Measurements from ENCODE around the gene KLF13.

Gene KLF13

DNA sequence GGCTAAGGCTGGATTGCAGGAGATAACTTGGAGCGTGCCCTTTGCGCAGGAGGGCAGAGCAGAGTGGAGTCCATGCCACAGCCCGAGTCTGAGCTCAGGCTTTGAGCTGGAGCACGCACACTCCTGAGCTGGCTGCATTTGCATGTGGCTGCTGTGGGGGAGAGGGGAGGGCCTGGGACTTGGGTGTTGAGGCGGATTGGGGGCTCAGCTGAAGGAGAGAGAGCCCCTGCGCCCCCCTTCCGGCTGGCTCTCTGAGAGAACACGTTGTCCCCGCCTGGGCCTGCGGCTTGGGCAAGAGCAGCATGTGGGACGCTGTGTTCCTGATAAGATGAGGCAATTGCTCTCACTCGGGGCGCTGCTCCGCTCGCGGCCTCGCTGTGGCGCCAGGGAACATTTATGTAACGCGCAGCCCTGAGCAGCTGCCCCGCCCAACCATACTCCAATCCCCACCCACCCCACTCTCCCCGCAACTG is 39.1 kb downstream of the KLF13 start:
- DNase-seq, result peak; percentile 90

DNA sequence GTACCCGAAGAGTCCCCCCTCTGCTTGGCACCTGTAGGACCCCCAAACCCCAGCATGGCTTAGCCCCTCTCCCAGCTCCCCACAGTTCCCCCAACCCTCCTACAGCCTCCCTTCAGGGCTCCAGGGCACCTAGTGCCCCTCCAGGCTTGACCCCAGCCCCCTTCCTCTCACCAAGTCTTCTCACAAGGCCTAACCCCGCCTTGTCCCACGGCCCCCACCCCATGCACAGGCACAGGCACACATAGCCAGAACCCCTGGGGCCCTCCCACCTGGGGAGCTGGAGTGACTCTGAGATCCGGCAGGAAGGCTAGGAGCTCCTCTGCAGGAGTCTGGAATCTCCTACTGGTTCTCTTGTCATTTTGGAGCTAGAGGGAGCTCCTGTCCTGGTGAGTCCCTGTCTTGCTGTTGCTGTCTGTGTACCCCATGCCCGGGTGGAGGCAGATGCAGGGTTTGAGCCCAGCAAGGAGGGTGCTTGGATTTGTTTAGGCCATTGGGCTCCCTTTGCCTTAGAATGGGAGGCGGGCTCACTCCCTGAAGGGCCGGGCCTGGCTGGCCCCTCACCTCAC is 39.6 kb downstream of the KLF13 start:
- no peak for DNase-seq

DNA sequence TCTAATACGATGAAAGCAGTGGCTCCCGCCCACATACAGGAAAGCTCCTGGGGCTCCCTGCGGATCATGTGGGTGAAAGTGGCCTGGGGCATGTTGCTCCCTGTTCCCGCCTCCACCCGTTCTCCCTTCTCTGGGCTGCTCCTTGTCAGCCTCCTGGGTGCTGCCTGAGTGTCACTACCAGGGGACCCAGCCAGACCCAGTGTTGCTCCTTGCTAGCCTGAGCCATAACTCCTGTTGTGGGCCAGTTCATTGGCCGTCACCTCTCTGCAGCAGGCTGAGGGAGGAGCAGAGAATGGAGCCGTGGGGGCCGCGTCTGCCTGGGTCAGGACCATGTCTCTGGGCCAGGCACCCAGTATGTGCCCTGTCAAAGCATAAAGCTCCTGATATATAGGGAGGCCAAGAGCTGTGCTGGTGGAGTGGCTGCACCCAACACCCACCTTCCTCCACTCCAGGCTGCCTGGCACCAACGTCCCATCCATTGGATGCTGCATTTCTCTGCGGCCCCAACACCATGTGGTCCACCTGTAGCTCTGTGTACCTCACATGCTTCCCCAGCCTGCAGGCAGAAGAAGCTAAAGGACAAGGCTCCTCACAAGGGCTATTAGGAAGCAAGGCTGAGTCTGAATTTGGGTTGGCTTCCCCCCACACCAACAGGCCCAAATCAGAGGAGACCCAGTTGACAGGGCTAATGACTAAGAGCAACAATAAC is 40.5 kb downstream of the KLF13 start:
- no peak for DNase-seq

DNA sequence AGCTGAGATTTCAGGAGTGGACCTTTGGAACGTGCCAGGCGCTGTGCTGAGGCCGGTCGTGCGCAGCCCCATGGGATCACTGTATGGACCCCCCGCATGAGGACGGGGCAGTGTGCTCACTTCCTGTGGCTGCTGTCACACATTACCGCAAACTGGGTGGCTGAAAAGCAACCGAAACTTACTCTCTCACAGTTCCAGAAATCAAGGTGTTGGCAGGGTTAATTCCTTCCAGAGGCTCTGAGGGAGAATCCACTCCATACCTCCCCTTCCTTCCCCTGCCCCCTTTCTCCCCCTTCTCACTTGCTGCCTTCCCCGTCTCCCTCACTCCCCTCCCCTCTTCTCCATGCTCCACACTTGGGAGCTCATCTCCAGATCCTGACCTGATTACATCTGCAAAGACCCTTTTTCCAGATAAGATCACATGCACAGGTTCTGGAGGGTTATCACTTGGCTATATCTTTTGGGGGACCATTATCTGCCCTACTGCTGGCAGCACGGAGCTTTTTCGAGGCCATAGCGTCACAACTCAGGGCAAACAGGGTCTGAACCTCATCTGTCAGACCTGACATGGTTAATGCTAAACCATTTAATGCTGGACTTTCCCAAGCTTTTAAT is 41.2 kb downstream of the KLF13 start:
- DNase-seq, result peak; percentile 69

DNA sequence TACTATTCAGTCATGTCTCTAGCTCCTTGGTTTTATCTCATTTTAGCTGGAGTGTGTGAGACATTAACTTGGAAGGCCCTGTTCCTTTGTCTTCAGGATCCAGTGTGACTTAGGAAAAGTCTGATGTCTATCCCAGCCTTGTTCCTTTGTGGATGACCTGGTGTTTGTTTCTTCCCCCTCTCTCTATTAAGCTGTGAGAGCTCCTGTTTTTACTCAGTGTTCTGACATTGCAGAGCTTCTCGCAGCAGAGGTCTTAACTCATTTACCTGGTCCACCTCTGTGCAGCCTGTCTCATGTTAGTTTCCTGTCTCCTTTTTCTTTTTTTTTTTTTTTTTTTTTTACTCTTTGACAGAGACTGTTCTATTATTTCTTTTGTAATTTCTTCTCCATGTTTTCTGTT is 43.1 kb downstream of the KLF13 start:
- no peak for DNase-seq

DNA sequence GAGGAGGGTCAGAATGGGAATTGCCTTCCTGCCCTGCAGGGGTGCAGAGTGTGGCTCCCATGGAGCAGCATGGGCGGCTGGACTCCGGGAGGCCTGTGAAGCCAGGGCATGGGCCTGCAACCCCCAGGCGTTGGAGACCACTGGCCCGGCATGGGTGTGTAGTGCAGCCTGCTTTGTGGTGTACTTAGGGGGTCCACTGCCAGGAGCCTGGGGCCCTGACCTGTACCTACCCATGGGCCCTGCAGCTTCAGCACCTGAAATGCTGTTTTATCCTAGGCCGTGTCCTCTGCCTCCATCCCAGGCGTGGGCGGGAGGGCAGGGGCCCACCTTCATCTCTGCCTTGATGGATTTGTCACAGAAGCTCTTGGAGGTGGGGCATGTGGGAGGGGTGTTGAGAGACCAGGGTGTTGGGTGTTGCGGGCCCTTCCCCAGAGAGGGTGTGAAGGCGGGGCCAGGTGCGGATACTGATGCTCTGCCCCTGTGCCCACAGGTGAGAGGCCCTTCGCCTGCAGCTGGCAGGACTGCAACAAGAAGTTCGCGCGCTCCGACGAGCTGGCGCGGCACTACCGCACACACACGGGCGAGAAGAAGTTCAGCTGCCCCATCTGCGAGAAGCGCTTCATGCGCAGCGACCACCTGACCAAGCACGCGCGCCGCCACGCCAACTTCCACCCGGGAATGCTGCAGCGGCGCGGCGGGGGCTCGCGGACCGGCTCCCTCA is 45.0 kb downstream of the KLF13 start:
- DNase-seq, result no peak

DNA sequence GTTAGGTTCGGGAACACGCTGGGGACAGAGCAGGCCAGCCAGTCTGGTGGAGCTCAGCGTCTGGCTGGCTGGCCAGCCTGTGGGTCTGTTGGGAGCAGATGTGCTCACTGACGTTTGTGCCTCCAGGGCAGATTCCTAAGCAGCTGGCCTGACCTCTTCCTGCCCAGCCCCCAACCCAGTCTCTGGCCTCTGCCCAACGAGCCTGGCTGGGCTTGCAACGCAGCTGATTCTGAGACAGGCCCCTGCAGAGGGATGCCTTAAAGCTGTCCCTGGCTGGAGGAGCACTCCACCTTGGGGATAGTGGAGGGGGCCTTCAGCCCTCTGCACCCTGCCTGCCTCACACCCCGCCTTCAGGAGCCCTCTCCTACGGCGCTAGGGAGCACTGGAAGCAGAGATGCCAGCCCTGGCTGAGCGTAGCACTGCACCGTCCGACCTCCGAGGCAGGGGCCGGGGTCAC is 46.0 kb downstream of the KLF13 start:
- DNase-seq, result no peak

DNA sequence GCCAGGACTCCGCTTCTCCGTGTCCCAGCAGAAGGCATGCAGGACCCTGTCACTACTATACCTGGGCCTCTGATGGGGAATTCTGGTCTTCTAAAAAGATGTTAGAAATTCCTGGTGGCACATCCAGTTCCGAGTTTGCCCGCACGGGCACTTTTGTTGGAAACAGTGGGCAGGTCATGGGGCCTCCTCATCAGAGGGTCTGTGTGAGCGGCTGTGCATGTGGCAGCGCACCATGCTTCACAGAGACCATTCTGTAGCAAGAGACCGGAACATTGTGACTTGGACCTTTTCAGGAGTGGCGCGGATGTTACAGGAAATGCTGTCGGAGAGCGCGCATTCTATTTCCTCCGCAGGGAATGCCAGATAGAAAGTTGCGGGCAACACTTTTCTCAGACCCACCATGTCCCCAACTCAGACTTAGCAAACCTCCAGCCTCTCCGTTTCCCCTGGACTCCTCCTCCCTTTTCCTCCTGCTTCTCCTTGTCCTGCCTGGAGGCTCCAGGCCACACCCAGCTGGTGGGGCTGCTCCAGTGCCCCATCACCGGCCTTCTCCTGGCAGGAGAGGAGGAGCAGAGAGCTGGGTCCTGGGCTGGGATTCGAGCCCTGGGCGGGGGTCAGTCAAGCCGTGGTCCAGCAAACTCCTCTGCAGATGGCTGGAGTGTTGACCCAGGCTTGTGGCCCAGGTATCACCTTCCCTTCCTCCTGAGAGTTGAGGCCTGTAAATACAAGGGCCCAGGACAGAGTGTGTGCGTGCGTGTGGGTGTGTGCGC is 46.6 kb downstream of the KLF13 start:
- no peak for DNase-seq

DNA sequence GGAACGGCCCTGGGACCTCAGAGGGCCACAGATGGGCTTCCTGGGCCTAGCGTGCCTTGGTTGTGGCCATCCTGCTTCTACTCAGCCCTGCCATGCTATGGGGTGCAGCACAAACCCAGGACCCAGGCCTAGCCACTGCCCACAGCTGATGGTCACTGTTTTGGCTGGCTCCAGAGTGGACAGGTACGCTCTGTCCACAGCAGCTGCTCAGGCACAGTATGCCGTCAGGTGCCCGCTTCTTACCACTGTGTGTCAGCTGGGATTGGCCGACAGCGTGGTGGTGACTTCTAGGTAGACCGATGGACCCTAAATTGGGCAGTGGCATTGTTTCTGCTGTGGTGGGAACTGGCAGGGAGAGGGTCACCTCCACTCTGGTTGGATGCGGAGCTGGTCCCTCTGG is 47.3 kb downstream of the KLF13 start:
- no peak for DNase-seq

DNA sequence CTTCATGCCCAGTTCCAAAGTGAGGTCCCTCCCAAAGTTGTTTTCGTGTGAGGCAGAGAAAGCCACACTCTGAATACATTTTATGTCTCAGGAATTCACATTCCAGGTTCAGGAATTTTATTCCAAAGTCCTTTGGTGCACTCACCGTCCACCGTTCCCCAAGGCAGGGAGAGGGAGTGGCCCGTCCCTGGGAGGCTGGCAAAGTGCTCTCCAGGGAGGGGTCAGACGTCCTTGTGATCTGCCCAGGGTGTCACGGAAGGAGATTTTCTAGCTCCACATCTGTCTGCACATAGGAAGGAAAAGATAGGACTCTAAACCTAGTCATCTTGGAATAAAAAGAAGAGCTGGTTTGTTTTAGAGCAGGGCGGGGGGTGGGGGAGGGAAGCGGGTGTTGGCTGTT is 47.9 kb downstream of the KLF13 start:
- DNase-seq, result no peak

DNA sequence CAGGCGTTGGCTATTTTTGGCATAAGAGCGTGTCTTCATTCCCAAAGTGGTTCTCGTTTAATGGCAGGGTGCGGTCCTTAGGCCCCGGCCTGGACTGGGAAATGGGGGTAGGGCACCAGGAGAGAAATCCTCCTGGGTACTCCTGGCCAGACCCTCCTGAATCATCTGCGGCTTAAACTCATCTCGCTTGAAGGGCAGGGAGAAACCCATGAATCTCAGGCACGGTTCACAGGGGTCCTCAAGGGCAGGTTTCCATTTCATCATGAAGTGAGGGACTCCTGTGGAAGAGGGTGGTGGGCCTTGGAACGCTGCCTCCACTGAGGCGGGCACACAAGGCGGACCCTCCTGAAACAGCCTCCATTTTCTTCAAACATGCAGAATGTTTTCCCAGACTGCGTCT is 48.4 kb downstream of the KLF13 start:
- DNase-seq, result no peak

DNA sequence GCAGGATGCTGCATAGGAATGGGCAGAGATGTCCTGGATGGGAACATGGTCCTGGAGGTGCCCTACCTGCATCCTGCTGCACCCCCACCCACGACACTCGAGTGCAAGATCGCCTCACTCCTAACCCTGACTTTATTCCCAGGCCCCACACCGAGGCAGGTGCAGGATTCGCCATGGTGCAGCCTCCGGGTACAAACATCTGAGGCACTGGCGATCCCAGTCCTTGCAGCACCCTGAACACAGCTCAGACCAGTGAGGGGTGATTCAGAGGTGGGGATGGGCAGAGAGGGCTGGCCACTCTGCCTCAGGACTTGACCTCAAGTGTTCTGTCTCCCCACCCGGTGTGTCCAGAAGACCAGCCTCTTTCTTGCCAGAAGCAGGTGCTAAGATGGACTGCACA is 49.1 kb downstream of the KLF13 start:
- DNase-seq, result no peak

DNA sequence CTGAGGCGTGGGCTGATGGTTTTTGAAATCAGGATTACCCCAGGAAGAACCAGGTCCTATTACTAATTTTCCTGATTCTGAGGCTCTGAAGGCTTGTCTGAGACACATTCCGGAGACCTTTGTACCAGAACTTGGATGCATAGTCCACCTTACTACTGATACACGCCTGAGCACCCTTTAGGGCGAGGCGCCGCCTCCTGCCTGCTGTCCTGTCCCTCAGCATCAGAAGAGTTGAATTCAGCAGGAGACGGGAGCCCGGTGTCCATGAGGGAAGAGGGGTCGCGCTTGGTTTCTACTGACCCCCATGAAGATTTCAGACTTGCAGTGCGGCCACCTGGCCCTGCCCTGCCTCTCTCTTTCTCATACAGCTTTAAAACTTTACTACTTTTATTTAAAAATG is 49.9 kb downstream of the KLF13 start:
- DNase-seq, result no peak

DNA sequence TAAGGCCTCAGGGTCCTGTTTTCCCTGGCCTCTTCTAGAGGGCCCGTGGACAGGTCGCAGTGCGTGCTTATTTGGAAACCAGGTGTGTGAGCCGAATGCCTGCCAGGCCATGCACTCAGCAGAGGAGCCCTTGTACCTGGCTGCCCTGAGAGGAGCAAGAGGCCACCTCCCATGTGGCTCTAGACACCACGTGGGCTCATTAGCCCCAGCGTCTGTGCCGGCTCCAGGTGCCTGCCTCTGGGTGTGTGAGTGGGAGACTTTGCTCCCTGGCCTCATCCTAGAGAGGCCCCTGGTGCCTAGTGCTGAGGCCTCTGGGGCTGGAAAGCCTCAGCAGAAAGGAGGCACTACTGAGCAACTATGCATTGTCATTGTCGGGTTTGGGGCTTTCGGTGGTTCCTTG is 50.4 kb downstream of the KLF13 start:
- DNase-seq, result no peak

DNA sequence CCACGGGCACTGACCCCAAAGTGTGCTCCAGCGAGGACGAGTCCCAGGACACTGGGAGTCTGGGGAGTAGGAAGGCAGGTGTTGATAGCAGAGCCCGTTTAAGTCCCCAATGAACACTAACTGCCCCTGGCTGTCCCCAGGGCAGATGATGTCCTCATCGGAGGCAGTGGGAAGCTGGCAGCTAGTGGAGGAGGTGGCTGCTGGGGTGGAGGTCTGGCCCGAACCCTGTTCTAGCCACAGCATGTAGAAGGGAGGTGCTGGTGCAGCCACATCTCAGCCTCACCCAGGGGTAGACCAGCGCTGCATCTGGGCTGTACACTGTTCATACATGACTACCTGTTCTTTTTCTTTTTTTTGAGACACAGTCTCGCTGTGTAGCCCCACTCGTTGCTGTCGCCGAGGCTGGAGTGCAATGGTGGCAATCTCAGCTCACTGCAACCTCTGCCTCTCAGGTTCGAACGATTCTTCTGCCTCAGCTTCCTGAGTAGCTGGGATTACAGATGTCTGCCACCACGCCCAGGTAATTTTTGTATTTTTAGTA is 51.8 kb downstream of the KLF13 start:
- DNase-seq, result no peak

DNA sequence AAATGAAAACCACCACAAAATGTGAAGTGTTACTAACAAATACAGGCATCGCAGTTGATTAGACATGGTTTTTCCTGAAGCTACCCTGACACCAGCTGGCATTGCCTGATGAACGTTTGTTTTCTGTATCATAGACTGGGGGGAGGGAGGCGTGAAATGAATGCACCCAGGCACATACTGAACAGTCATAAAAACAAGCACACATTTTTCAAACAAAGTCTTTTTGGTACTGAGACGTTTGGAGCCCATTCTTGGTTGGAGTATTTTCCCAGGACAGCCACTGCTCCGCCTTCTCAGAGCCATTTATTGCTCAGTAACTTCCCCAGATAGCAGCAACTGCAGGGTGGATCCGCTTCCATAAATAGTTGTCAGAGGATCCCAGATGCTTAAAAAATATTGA is 52.4 kb downstream of the KLF13 start:
- DNase-seq, result no peak

DNA sequence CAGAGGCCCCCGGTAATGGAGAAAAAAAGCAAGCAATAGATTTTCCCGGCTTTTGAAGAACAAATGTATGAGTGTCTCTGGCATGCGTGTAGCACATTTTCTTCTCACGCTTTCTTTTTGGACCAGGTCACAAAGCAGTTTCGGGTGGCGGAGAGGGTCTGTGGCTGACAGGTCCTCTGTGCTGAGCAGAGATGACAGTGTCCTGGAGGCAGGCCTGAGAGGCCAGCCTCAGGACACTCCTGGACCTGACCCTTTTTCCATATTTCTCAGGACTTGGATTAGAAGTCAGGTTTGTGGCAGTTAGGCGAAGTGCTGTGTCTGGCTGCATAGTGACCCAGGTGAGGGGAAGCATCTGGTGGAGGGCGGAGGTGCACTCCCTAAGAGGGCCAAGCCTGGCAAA is 52.9 kb downstream of the KLF13 start:
- no peak for DNase-seq

DNA sequence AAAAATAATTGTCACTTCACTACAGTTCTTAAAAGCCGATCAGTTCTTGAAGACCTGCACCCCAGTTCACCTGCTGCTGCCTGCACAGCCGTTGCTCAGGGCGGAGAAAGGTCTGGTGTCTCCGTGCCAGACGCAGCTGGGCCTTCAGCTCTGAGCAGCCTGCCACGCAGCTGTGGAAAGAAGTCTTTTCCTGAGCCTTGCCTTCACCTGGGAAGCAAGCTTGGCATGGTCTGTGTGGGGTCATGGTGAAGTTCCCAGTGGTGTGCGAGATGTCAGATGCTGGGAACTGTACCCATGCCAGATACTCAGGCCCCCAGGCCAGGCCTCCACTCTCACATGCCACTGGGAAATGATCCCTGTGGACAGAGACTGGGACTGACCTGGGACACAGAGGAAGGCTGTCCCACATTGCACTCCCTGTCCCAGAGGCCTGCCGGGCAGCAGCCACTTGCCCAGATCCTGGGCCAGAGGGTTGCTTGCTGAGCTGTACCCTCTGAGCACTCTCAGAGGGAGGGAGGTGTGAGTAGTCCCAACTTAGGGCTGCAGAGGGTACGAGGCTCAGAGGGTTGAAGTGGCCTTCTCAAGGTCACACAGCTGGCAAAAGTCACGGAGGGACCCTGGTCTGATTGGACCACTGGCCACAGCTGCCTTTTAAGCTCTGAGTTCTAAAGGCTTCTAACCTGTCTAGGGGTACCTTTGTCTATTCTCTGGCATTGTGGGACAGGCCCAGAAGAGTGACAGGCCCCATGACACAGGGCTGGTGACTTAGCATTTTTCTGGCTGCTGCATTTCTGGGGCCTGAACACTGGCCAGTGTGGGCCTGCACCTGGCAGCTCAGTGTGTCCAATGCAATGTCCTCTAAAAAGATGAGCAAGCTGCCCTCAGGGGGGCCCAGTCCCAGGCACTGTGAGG is 55.4 kb downstream of the KLF13 start:
- DNase-seq, result no peak

DNA sequence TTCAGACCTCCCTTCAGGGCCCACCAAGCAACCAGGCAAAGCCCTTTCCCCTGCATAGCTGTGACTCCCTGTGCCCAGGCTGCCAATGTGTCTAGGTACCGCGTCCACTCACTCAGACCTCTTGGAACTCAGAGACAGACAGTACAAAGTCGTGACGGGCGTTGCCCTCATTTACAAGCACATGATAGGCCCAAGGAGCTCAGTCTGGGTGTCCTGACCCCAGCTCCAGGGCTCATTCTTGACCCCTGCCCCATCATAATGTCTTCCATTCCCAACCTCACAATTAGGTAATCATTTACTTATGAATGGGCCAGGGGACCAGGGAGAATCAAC is 56.0 kb downstream of the KLF13 start:
- no peak for DNase-seq

DNA sequence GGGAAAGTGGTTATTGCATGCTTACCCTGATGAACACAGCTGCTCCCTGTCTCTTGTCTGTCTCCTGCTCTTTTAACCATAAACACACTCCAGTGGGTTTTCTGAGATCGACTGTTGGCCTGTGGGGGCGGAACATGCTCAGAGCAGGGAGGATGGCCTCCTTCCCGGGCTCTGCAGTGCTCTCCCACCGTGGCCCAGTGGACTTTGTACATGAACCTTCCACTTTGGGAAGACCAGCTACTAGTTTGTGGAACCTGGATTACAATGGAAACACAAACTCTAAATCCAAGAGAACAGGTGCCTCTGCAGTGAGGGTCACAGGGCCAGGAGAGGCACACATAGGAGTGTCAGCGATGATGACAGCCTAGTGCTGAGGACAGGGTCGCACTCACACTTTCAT is 56.5 kb downstream of the KLF13 start:
- no peak for DNase-seq

DNA sequence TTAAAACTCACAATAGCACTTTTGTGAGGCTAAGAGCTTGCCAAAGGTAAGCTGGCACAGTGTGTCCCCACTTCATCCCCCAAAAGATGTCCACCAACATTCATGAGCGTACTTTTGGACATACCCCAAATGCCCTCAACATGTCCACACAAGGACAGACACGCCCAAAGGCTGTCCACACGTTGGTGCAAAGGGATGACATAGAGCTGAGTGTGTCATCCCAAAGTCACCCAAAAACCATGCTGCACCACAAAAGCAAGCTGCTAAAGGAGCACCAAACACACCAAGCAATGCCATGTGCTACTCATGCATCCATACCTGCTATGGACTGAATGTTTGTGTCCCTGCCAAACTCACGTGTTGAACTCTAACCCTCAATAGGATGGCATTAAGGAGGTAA is 57.9 kb downstream of the KLF13 start:
- DNase-seq, result no peak

DNA sequence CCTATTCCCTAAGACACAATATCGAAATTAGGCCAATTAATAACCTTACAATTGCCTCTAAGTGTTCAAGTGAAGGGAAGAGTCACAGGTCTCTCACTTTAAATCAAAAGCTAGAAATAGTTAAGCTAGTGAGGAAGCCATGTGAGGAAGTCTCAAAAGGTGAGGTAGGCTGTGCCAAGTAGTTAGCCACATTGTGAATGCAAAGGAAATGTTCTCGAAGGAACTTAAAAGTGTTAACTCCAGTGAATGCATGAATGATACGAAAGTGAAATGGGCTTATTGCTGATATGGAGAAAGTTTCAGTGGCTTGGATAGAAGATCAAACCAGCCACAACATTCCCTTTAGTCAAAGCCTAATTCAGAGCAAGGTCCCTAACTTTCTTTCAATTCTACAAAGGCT is 59.1 kb downstream of the KLF13 start:
- no peak for DNase-seq

Measured in activated CD4-positive, alpha-beta T cell treated with anti-CD3 and anti-CD28 coated beads, Interleukin-10, Interleukin-2, amounts not matched to agents 100 ng/mL and 50 ng/mL, durations not matched to agents 16 hours and 8 hours (primary cell).